ENCODE measurements around the gene TTLL9.

TTLL9 gene

DNA sequence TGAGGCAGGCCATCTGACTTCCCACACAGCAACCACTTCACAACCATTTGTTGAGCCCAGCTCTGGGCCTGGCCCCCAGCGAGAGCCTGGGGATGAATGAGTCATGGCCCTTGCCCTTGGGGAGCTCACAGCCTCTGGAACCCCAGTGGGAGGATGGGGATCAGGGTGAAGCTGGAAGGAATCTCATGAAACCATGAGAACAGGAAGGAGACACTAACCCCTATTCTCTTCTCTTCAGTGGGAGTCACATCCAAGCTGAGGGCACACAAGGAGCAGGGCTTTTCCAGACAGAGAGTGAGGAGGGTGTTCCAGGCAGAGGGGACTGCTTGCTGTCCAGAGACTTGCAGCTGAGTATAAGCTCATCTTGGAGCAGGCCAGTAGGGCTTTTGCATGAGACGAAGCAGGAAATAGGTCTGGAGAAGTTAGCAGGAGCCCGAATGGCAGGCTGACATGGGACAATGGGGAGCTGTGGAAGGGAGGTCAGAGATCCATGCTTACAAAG is 32.5 kb upstream of the TTLL9 start:
- no peak for DNase-seq

DNA sequence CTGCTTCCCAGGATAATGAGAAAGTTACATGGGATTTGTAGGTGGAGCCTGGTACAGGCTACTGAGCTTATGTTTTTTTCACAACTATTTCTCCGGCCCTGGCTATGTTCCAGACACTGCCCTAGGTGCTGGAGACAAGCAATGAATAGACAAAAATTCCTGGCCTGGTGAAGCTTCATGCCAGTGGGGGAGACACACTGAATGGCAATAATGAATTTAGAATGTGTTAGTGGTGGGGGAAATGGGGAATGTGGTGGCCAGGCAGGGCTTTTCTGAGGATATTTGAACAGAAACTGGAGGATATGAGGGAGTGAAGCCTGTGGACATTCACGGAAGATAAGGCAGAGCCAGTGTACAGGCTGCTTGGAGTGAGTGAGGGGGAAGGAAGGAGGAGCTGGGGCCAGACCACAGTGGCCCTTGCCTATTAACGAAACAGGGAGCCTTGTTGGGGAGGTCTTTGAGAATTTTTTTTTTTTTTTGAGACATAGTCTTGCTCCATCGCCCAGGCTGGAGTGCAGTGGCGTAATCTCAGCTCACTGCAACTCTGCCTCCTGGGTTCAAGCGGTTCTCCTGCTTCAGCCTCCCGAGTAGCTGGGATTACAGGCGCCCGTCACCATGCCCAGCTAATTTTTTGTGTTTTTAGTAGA is 31.7 kb upstream of the TTLL9 start:
- DNase-seq: no peak

DNA sequence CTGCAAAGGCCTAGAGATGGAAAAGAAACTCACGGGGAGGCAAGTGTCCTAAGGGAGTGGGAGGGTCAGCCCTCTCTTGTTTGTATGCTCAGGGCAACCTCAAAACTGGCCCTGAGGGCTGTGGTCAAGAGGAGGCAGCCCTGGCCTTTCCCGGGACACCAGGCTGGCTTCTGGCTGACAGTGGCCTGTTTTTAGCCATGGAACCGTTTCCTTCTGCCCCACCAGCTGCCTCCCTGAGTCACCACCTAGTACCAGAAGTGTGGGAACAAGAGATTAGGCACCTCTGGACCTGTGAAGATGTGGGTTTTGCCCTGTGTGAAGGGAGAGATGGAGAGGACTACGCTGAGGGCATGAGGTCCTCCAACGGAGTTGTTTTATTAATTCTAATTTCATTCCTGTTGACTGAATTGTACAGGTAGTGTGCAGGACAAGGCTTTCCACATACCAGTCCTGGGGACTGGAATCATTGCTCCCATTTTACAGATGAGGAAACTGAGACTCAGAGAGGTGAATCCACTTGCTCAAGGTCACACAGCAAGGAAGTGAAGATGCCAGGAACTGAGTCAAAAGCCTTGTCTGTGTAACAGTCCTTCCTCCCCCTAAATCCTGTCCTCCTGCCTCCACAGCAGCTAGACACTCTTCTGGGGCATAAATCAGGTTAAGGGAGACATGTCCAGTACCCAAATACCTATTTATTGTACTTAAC is 30.5 kb upstream of the TTLL9 start:
- DNase-seq: no peak

DNA sequence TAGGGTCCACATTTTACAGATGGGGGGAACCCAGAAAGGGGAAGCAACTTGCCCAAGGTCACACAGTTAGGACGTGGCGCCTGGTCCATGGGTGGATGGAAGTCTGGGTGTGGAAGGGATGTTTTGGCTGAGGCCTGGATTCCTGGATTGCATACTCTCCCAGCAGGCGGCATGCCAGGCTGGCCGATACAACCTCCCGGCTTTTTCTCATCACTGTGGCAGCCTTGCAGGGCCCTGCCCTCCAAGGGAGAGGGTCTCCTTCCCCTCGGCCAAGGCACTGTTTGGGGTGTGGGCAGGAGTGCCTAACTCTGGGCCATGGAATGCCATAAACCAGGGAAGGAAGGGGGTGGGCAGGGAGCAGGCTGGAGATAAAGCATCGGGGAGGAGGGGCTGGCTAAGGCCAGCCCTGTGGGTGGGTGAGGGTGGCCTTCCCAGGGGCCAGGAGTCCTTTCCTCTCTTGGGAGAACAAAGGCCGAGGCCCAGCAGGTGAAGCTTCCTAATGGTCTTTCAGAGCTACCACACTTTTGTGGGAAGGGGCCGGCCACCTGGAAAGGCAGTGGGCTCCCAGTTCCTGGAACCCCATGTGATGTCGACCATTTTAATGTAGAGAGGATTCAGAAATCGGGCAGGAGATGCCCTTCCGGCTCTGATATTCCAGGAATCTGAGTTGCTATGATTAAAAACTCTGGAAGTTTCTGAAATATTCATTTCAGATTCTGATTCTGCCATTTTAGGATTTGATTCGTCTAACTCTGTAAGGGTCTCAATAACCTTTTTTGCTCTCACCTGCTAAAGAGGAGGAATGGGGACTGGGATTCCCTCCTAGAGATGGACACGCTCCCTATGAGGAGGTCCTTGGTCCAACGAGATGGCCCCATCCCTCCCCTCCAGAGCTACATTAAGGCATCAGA is 29.3 kb upstream of the TTLL9 start:
- no peak for DNase-seq

DNA sequence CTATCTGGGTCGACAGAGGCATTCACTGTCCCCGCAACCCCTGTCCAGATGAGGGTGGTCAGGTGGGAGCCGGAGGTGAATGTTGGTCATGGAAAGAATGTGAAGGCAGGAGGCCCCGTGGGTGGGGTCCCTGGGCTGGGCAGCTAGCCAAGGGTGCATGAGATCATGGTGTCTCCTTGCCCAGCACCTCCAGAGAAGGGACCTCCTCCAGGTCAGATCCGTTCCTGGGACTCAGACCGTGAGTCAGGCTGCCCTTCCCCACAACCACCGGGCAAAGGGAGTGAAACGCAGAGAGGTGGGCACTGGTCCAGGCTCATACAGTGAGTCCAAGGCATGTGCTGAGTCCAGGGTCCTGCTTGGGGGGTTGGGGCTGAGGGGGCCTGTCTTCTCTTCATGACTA is 28.5 kb upstream of the TTLL9 start:
- no peak for DNase-seq

DNA sequence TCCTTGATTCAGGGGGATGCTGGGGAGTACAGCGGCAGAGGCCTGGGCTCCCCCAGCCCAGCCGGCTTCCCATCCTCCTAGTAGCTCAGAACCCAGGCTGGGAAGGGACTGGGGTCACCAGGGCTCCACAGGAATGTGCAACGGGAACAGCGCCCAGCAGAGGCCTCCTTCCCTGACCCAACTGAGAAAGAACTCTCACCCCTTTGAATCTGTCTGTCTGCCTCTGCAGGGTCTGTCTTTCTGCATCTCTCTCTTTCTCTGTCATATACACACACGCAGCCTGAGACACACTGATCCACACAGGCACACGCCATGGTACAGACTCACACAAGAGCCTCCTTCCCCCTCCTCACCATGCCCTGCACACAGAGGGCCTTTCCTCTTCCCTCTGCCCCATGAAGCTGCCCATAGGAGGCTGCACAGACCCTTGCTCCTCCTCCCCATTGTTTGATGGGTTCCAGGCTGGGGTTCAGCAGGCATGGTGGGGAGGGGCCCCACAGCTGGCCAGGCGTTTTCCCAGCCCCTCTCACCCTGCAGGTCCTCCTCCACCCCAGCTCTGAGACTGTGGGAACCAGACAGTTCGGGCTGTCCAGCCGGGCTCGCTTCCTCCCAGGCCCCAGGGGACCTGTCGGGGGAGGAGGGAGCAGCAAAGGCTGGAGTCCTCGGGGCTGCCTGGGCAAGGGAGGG is 27.8 kb upstream of the TTLL9 start:
- no peak for DNase-seq

DNA sequence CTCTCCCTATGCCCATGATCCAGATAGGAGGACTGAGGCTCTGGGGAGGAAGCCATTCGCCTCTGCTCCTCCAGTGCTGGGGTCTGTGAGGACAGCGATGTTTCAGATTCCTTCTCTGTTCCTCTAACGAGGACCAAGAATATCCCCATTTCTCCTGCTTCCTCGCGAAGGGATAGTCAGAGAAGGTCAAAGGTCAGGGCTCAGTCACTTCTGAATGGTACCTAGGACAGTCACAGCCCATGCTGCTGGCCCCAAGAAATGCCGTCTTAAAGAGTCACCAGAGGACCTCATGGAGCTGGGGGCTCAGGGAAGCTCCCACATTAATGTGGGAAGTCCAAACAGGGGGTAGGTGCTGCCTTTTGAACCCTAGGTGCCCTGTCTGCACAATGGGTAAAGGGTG is 27.1 kb upstream of the TTLL9 start:
- DNase-seq: no peak

DNA sequence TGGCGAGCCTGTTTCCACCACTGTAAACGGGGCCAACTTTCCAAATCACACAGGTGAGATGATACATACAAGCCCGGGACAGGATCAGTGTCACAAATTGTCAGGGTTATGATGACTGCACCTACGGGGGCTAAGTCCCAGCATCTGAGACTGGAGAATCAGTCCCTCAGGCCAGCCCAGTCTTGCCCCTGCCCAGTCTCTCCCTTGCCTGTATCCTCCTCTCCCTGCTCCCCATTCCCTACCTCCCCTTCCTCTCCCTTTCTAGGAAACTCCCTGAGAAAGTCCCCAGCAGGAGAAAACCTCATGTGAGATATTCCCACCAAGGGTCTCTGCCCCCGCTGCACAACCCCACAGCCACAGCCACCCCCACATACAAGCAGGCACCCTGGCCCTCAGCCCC is 26.6 kb upstream of the TTLL9 start:
- no peak for DNase-seq

DNA sequence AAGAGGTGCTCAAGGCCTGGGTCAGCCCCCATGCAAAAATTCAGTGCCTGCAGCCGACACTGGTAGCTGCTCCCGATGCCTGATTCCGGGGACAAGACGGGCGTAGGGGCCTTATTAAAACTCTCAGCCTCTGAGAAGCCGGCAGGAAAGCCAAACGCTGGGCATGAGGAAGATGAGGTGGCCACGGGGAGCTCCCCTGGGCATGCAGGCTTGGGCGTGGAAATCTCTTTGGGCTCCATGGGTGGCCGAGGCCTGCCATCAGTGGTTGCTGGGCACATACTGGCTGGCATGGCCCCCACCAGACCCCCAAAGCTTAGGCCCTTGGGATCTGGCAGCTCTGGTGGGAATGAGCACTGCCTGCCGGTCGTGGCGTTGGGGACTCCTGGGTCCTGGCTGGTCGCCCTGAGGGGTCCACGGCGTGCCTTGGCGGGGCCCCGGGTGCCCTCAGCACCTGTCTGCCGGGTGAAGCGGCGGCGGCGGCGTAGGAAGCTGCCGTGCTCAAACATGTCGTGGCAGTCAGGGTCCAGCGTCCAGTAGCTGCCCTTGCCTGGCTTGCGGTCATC is 25.6 kb upstream of the TTLL9 start:
- DNase-seq: no peak

DNA sequence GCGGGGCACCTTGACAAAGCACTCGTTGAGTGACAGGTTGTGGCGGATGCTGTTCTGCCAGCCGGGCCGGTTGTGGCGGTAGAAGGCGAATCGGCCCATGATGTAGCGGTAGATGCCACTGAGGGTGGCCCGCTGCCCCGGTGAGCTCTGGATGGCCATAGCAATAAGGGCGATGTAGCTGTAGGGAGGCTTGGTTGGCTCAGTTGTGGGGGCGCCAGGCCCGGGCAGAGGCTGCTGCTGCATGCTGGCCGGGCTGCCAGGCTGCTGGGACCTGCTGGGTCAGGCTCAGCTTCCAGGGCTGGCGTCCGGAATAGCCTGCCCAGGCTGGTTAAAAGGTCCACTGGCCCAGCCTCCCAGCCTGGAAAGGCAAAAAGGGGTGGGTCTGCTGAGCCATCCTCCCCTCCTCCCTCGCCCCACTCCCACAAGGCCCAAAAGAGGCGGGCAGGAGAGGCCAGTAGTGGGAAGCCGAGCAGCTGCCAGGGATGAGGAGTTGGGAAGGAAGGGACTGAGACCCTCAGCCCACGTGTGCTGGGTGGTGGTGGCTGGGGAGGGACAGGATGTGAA is 25.1 kb upstream of the TTLL9 start, which contains the start of gene FOXS1:
FOXS1 (minus strand) TSS at position 305 of the 564 bp plus-strand sequence; CDS start at position 243, 62 bp downstream.
- DNase-seq: no peak

DNA sequence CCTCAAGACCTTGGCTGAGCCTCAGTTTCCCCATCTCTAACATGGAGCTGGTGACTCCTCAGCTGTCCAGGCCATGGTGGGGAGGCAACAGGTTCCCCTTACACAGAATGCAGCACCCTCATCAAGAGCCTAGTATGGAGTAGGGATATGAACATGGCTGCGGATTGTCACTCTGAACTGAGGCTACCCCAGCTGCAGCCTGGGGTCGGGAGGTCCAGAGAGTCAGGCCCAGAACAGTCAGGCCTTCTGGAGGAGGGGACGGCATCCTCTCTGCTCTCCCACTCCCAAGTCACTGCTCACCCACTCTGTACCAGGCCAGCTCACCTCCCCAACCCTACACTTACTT is 23.7 kb upstream of the TTLL9 start:
- DNase-seq: no peak

DNA sequence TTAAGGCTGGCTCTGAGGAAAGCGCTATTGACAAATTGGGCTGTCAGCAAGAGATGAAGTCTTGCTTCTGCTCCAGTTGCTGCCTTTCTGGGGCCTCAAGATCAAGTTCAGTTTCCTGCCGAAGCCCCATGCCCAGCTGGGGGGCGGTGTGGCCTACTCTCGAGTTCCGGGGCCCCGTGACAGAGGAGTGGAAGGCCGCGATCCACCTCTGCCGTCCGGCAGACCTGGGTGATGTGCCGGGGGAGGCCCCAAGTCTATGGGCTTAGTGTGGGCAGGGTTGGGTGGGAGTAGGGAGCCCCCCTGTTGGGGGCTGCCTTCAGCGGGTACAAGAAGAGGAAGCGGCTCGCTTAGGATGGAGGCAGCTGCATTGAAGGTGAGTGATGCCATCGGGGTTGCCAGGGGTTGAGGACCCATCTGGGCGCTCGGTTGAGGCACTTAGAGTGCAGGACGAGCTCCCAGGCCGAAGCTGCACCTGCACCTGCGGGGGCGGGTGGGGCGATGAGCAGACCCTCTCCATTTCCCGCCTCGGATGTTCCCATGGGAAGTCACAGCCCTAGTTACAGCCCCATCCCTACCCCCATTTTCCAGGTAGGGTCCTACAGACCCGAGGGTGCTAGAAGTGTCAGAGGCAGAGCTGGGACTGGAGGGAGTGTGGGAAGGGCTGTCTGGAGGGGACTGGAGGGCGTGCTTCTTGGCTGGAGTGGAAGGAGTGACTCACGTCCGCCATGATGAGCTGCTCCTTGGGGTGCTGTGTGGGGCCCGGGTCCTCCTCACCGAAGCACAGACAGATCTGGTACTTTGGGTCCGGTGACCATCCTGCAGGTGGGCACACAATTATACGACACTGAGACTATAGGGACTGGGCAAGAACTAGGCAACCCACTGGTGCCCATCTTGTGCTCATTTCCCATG is 22.1 kb upstream of the TTLL9 start:
- DNase-seq: no peak

DNA sequence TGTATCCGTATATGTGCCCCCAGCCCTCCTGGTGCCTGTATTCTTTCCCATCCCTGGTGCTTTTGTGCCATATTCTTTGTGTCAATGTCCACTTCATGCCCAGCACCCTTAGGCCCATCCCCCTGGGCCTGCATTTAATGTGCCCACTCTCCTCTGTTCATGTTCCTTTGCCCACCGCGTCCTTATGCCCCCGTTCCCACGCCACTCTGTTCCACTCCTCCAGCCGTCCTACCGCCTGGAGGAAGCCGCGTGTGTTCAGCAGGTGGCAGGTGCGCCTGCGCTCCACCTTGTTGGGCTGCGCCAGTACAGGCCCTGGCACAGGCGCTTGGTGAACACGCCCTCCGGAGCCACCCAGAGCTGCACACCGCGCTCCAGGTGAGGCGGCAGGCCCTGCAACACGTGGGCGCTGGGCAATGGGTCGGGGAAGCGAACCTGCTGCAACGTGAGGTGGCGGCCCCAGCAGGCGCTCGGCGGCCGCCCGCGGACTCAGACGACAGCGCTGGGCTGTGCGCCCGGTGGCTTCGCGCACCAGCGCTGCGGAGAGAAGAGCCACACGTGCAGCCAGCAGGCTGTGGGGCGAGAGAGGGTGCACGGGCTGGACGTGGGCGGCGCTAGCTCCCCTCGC is 21.0 kb upstream of the TTLL9 start:
- DNase-seq: peak; percentile 78

DNA sequence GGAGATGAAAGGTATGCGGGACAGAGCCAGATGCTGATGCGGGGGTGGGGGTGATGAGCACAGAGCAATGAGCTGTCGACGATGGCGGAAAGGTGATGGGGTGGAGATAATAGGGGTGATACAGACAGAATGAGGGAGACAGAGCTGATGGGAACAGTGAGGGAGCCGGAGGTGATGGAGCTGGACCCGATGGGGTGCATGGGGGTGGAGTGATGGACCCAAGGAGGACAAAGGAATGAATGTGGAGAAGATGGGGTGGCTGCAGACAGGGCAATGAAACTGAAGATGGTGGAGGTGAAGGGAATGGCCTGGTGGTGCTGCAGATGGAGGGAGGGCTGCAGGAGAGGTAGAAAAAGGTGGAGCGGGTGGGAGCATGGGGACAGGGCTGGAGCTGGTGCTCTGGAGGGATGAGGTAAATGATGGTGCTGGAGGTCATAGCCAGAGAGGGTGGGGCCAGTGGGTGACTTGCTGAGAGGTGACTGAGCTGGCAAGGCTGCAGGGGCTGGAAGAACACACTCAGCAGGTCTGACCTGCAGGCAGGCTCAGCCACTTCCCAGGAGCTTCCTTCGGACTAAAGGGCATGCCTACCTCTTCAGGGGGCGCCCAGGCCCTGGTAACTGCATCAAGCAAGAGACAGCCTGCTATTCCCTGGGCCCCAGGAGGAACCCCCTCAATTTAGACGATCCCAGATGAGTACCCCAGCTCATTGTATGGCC is 19.0 kb upstream of the TTLL9 start:
- no peak for DNase-seq

DNA sequence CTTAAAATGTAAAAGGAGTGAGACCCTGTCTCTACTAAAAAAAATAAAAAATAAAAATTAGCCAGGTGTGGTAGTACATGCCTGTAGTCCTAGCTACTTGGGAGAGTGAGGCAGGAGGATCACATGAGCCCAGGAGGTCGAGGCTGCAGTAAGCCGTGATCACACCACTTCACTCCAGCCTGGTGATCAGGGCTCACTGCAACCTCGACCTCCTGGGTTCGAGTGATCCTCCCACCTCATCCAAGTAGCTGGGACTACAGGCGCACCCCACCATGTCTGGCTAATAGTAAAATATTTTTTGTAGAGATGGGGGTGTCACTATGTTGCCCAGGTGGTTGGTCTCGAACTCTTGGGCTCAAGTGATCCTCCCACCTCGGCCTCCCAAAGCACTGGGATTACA is 17.0 kb upstream of the TTLL9 start:
- no peak for DNase-seq

DNA sequence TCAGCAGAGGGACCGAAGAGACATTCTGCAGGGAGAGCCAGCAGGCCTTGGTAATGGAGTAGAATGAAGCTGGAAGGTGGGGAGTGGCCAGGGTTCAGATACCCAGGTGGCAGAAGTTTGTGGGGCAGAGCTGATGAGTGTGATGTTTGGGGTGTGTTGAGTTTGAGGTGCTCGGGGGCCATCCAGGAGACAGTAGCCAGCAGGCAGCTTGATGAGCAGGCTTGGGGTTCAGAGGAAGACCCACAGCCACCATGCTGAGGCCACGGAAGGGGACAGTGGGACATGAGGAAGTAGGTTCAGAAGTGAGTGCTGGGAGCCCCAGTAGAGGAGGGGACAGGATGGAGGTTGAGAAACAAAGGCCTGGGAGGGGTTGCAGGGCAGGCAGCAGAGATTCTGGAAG is 13.9 kb upstream of the TTLL9 start:
- DNase-seq: no peak

DNA sequence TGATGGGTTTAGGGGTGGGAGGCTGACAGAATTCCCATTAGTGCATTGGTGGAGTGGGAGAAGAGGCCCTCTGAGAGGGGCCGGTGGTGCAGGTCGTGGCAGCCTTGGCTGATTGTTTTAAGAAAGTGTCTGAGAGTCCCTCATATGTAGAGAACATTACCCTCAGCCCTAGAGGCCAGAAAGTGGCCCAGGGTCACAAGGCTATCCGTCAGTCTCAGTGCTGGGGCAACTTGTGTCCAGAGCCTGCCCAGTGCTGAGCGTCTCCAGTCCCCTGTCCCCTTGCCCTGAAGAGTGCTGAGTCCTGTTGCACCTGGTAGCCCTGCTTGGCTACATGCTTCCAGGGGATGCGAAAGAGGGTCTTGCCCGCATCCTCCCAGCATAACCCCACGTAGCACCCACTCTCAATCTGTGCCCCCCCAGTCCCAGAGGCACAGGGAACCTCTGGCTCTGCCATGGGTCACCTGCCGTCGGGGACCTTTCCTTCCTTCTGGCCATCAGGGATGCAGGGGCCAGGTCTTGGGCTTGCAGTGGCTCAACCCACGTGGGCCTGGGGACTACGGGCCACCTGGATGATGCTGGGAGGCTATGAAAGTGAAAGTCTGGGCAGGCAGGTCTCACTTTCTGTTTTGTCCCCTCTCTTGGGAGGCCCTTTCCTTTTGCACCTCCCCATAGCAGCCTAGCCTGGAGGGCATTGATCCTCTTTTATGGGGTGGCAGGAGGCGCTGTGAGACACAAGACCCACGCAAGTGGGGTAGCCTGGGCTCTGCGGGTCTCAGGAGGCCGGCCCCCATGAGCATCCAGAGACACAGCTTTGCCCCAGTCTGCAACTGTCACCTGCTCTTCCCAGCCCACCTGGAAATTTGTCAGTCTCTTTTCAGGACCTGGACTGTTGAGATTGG is 12.3 kb upstream of the TTLL9 start:
- DNase-seq: no peak

DNA sequence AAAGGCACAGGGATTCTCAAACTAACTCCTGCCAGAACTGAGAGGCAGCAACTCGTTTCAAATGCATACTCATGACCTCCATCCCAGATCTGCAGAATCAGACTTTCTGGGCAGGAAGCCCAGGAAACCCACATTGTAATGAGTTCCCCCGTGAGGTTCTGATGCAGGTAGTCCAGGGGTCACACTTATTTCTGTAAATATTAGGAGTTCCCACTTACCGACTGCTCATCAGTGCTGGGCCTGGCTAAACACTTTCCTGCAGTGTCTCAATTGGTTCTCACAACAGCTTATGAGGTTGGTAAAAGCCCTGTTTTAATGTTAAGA is 11.7 kb upstream of the TTLL9 start:
- no peak for DNase-seq

All from NCI-H774 (cell line).